ENCODE results near the gene SCFD1.

DNA sequence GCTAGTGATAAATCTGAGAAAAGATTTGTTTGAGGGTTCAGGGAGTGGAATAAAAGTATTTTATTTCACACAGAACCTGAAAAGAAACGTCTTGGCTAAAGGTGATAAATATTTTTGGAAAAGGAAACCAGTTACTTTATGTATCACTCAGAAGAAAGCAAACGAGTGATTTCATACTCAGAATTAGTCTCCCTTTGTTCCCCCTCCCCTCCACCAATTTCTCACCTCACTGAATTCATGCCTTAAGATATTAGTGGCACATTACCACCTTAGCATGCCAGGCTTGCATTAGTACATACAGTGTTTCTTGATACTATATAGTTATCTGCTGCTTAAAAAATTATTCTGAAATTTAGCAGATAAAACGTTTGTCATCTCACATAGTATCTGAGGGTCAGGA lies 35.0 kb upstream of the SCFD1 start:
- TF ChIP-seq, protein P1, sequence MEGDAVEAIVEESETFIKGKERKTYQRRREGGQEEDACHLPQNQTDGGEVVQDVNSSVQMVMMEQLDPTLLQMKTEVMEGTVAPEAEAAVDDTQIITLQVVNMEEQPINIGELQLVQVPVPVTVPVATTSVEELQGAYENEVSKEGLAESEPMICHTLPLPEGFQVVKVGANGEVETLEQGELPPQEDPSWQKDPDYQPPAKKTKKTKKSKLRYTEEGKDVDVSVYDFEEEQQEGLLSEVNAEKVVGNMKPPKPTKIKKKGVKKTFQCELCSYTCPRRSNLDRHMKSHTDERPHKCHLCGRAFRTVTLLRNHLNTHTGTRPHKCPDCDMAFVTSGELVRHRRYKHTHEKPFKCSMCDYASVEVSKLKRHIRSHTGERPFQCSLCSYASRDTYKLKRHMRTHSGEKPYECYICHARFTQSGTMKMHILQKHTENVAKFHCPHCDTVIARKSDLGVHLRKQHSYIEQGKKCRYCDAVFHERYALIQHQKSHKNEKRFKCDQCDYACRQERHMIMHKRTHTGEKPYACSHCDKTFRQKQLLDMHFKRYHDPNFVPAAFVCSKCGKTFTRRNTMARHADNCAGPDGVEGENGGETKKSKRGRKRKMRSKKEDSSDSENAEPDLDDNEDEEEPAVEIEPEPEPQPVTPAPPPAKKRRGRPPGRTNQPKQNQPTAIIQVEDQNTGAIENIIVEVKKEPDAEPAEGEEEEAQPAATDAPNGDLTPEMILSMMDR (IDR thresholded peaks at IDR 0.05; ENCODE audit: borderline replicate concordance, extremely low read depth, low read length, poor library complexity, severe bottlenecking), result no peak
- TF ChIP-seq EZH2 (IDR thresholded peaks at IDR 0.05; ENCODE audit: borderline replicate concordance, low read depth, low read length, severe bottlenecking), result no peak

All from DND-41 (cell line).